NCI-H748 (cell line): ENCODE results near the gene PARP1.

Source experiments
- DNase-seq: peaks from one replicate; lab custom pipeline; 2025; ENCODE audit not compliant: unreplicated experiment; lab: John Stamatoyannopoulos, UW

Gene PARP1

DNA sequence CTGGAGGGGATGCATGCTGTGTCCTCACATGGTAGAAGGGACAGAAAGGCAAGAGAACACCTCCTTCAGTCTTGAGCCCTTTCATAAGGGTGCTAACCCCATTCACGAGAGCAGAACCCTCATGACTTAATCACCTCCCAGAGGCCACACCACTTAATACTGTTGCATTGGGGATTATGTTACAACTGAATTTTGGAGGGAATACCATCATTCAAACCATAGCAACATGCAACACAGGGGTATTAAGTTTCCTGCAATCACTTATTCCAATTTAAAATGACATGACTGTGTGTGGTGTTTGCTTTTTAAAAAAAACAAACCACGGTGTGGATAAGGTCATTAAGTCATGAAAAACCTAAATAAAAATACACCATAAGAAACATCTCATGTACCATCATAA lies 95.8 kb downstream of the PARP1 start:
- DNase-seq: no peak

- DNase-seq: no peak
Observed at GRCh38 chr1:226311376-226311775, 96.5 kb downstream of the PARP1 start.
